VCaP (cell line): ENCODE measurements around the gene PALMD.
A peak's percentile ranks its signal among the peaks of the same experiment; 100 is the strongest.

ENCODE experiments used
- H3K27ac ChIP-seq: fragments of 450-650 bp; 2 replicates; pipeline ENCODE4 v1.5.1; 2017
- TF ChIP-seq, protein P1 (sequence below): fragments of 450-650 bp; conservative IDR thresholded peaks from 2 replicates; pipeline ENCODE4 v1.5.1; 2017; ENCODE audit warnings: mild to moderate bottlenecking, moderate library complexity

PALMD gene

DNA sequence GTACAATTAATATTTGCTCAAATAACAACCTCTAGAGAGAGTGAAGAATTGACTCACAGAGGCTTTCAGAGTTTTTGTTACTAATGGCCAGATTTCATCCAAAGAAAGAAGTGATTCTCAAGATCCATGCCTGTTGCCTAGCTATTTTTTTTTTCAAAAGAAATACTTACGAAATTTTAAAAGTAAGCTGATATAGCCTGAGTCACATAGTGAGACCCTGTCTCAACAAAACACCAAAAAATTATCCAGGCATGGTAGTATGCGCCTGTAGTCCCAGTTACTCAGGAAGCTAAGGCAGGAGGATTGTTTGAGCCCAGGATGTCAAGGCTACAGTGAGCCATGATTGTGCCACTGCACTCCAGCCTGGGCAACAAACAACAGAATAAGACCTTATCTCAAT, 14.6 kb downstream of the PALMD start:
- TF ChIP-seq, protein P1, sequence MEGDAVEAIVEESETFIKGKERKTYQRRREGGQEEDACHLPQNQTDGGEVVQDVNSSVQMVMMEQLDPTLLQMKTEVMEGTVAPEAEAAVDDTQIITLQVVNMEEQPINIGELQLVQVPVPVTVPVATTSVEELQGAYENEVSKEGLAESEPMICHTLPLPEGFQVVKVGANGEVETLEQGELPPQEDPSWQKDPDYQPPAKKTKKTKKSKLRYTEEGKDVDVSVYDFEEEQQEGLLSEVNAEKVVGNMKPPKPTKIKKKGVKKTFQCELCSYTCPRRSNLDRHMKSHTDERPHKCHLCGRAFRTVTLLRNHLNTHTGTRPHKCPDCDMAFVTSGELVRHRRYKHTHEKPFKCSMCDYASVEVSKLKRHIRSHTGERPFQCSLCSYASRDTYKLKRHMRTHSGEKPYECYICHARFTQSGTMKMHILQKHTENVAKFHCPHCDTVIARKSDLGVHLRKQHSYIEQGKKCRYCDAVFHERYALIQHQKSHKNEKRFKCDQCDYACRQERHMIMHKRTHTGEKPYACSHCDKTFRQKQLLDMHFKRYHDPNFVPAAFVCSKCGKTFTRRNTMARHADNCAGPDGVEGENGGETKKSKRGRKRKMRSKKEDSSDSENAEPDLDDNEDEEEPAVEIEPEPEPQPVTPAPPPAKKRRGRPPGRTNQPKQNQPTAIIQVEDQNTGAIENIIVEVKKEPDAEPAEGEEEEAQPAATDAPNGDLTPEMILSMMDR: no peak
- peak overlapping the region; percentile 73 for H3K27ac ChIP-seq

DNA sequence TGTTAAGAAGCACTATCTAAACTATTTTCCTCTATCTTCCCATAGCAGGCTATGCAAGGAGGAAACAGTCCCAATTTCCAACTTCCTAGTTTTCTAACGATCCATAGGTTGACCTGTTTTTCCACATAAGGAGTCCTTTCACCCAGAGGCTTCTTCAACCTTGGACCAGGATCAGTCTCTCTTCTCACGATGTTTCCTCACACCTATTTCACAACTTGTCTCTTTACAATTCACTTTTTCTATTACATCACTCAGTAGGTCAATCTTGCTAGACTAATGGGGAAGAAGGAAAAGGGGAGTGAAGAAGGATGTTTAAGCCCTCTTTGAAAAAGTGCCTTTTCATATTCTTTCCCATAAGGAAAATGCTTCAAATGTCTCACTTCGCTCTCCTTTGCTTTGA, 15.9 kb downstream of the PALMD start:
- TF ChIP-seq, protein P1: no peak
- no peak overlapping the region for H3K27ac ChIP-seq

DNA sequence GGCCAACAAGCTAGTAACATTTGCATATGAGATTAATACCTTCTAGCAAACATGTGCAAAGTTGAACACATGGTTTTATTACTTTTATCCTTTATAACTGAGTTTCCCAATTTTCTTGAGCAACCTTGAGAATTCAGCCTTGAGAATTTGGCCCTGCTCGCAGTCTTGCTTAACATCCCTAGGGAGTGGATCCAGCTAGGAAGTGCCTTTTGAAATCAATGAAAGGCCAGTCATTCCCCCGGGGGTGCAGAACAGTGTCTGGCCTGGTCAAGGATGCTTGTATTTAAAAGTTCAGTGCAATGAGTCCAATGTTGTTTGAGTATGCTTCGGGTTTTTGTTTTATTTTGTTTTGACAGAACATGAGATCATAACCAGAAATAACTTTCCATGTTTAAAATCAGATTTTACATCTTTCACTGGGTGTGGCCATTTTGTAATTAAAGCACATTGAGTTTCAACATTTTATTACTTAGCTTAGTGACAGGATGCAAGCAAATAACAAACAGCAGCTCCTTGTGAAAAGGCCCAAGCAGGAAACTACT, 16.7 kb downstream of the PALMD start:
- TF ChIP-seq, protein P1: no peak
- H3K27ac ChIP-seq: peak overlapping the region; percentile 47

DNA sequence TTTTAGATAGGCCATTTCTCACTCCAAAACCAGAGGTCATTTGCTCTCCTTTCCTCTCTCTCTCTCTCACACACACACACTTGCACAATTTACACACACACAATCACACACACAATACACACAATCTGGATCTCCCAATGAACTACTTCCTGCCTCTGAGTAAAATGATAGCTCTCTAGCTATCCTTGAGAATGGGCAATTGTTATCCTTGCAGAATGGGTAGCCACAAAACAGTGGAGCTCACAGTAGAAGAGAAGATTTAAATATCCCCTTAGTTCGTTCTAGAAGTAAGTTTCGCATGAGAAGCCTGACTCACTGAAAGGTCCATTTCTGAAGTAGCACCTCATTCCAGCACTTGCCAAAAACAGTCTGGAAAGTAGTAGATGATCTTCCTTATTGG, 17.6 kb downstream of the PALMD start:
- H3K27ac ChIP-seq: peak overlapping the region; percentile 47

DNA sequence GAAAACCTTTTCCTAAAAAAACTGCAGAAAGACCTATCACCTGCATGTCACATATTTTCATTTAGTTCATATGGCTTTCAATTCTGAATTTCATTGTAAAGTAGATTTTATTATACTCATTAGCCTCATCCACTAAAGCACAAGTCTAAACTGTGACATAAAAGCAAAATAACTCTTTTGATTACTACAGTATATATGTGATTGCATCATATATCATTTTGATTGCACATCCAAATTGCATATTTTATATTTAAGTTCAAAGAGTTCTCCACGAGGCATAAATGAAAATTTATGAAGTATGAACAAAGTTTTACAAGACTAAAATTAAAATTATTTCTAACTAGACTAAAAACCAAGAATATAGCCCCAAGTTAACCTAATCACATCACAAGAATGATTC, 19.3 kb downstream of the PALMD start:
- TF ChIP-seq, protein P1: no peak
- no peak overlapping the region for H3K27ac ChIP-seq

More for the DNA sequence above, 17.6 kb downstream of the PALMD start:
- TF ChIP-seq, protein P1: no peak

DNA sequence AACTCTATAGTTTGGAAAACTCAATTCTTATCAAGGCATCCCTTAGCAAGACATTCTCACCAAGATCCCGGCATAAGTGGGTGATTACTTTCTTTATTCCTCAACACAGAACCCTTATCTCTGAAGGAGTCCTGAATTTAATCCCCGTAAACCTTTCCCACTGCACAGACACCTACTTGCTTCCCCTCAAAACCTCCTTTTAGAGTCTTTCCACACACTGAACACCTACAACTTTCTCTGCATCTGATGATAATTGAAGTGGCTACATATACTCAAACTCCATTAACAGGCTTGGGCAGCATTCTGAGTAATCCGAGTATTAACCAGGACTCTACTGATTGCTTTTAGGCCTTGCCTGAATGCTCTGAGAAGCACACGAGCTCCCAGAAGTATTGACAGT, 23.5 kb downstream of the PALMD start:
- TF ChIP-seq, protein P1: no peak
- no peak overlapping the region for H3K27ac ChIP-seq

DNA sequence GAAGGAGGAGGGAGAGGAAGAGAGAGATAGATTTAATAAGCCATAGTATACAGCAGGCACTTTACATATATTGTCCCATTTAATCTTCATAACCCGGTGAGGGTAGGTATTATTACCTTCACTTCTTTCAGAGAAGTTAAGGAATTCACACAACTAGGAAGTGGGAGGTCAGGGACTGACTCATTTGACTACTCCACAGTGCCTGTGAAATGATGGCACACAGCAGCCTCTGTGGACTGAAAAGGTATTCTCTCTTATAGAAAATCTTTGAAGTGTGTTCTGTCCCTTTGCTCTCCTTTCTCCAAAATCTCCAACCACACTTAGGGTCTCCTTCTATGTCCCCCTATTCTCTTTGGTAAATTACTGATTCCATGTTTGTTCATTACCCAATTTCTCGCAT, 23.9 kb downstream of the PALMD start:
- no peak overlapping the region for H3K27ac ChIP-seq
- TF ChIP-seq, protein P1: no peak

DNA sequence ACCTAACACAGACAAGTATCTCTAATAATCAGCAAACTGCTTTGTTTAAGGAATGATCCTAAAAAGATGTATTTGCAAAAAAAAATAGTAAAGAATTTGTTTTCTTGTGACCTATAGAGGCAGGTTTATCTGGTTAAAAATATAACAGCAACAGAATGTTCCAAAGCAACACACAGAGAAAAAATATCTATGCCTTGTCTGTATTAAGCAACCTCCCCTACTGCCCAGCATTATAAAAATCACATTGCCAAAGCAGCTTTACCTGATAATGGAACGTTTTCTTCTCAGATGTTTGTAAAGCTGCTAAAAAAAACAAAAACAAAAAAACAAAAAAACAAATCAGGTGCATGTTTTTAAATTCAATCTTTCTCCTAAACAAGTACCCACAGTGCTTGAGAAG, 24.7 kb downstream of the PALMD start:
- no peak overlapping the region for H3K27ac ChIP-seq
- TF ChIP-seq, protein P1: no peak
